HEK293 (cell line): ENCODE data around the gene C17orf107.

Experiments used
- PBX3 ChIP-seq: sonication (generic); formaldehyde crosslinking; IDR thresholded peaks from 2 replicates; pipeline ENCODE4 v1.8.1; 2022; ENCODE audit warnings: mild to moderate bottlenecking, moderate library complexity, missing genetic modification reagents

C17orf107 gene

GRCh38 chr17:4951486-4951885, 52.1 kb downstream of the C17orf107 start (continued):
- no peak for TF ChIP-seq PBX3 (CRISPR knock-in tag)
